ENCODE measurements around the gene BLZF1. TPM values are rescaled to one million over a fixed set of nuclear protein-coding genes. Genes with fewer than 3 reads are reported as not detected.
A peak's percentile ranks its signal among the peaks of the same experiment; 100 is the strongest.

The BLZF1 gene, protein sequence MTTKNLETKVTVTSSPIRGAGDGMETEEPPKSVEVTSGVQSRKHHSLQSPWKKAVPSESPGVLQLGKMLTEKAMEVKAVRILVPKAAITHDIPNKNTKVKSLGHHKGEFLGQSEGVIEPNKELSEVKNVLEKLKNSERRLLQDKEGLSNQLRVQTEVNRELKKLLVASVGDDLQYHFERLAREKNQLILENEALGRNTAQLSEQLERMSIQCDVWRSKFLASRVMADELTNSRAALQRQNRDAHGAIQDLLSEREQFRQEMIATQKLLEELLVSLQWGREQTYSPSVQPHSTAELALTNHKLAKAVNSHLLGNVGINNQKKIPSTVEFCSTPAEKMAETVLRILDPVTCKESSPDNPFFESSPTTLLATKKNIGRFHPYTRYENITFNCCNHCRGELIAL
- 15.7 TPM for total RNA-seq (ENCODE audit: unreplicated experiment)
- long read RNA-seq, transcript BLZF1-203 (7 exons, 2,749 nt): major isoform, 5 of 7 reads
- long read RNA-seq, partial matches to known transcripts: 0 of 7 reads
- long read RNA-seq, other reads (novel, unspliced or antisense): 2 of 7 reads

DNA sequence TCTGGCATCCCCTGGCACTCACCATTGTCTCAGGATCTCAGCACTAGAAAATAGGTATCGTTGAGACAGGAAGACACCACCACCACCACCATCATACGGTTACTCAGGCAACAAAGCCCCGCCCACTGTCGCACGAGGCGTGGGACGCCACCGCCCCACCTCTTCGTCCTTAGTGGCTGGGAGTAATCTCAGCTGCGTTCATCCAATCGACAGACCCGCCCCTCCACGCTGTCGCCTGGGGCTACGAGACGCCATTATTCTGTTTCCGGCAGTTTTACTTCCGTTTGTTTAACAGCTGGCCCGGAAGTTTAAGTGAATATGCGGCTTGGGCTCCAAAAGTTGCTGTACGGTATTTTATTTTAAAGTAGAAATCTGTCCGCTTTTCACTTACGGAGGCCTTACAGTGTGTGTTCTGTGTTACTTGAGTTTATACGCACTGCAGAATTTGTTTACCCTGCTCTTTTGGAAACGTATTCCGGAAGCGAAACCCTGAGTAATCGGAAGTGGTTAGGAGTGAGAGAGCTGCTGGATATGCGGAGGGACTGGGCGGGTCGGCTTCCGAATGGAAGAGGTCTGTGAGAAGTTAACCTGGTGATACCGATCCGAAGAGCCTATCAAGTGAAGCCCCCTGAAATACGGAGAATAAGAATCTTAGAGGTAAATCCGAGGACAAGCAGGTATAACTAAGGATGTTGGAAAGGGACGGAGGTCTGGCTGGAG, at the start of gene BLZF1, which contains the start of gene NME7:
Gene BLZF1, plus strand, starts transcription at position 510 of the 720 bp plus-strand sequence. CDS start 1,328 bp downstream, outside the sequence.
Gene NME7, minus strand, starts transcription at position 112 of the 720 bp plus-strand sequence. Its CDS starts 87 bp downstream, at position 25.
- H3K9me3 Mint-ChIP-seq (ENCODE audit: unreplicated experiment): no peaks in the 10 kb centered on the region

DNA sequence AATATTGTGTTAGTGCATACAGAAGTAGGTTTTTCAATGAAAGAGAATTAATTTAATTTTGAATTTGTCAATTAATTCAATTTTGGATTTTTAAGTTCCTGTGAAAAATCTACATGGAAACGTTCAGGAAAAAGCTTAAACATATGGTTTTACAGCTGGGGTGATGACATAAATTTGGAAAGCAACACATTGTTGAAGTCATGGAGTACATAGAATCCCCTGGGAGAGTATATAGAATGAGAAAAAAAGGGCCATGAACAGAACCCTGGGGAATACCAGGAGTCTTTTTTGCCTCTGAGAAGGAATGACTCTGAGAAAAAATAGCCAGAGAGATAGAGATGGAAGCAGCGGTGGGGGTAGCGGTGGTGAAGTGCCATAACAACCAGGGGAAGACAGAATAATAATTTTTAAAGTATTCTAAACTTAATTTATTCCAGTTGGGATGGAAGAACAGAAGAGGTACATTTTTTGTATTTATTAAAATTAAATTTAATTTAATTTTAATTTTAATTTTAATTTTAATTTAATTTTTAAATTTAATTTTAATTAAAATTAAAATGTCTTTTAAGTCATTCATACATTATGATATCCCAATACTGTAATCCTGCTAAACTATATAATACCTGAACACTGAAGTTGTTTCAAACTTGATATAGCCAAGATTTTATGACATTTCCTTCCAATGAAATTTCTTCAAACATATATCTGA, 49.3 kb upstream of the BLZF1 start:
- Mint-ChIP-seq H3K4me3 (ENCODE audit: unreplicated experiment) (peak overlapping the region; percentile 67), H3K9me3 (ENCODE audit: unreplicated experiment) (no peaks in the 10 kb centered on the region), H3K4me1 (ENCODE audit: low read depth, unreplicated experiment) (peaks cover 15% of the 10 kb centered on the region), H3K27me3 (ENCODE audit: unreplicated experiment) (no peaks in the 10 kb centered on the region), H3K36me3 (ENCODE audit: unreplicated experiment) (no peaks in the 10 kb centered on the region), H3K27ac (ENCODE audit: unreplicated experiment) (no peak overlapping the region)
- no peak for DNase-seq
- TF ChIP-seq, protein P1, sequence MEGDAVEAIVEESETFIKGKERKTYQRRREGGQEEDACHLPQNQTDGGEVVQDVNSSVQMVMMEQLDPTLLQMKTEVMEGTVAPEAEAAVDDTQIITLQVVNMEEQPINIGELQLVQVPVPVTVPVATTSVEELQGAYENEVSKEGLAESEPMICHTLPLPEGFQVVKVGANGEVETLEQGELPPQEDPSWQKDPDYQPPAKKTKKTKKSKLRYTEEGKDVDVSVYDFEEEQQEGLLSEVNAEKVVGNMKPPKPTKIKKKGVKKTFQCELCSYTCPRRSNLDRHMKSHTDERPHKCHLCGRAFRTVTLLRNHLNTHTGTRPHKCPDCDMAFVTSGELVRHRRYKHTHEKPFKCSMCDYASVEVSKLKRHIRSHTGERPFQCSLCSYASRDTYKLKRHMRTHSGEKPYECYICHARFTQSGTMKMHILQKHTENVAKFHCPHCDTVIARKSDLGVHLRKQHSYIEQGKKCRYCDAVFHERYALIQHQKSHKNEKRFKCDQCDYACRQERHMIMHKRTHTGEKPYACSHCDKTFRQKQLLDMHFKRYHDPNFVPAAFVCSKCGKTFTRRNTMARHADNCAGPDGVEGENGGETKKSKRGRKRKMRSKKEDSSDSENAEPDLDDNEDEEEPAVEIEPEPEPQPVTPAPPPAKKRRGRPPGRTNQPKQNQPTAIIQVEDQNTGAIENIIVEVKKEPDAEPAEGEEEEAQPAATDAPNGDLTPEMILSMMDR (IDR thresholded peaks at IDR 0.05; ENCODE audit: partially characterized antibody, unreplicated experiment): no peak

More for the DNA sequence above, at the start of gene BLZF1, which contains the start of gene NME7:
- no peaks in the 10 kb centered on the region for H3K4me1 Mint-ChIP-seq (ENCODE audit: low read depth, unreplicated experiment)
- TF ChIP-seq, protein P1 (IDR thresholded peaks at IDR 0.05; ENCODE audit: partially characterized antibody, unreplicated experiment): no peak
- H3K27ac Mint-ChIP-seq (ENCODE audit: unreplicated experiment): no peak within 1 kb of the TSS
- H3K36me3 Mint-ChIP-seq (ENCODE audit: unreplicated experiment): peaks cover 7% of the 10 kb centered on the region
- H3K27me3 Mint-ChIP-seq (ENCODE audit: unreplicated experiment): no peaks in the 10 kb centered on the region
- peak; percentile 98 for DNase-seq
- H3K4me3 Mint-ChIP-seq (ENCODE audit: unreplicated experiment): peak within 1 kb of the TSS; percentile 58

DNA sequence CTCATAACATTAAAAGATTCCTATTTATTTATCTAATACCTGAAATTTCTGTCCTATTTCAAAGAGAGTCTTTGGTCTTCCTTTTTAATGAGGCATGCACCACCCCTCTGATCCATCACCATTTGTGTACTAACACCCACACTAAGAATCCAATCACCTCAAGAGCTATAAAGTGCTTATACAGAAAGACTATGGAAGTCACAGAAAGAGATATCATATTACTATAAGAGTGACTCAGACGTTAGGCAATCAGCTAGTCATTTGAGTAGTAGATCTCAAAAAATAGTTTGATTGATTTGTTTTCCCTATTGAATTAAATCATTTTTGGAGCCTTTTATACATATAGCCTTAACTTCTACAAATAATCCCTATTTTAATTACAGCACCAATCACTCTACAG, 46.5 kb upstream of the BLZF1 start:
- Mint-ChIP-seq H3K27ac (ENCODE audit: unreplicated experiment) (no peak overlapping the region), H3K4me3 (ENCODE audit: unreplicated experiment) (no peak overlapping the region), H3K4me1 (ENCODE audit: low read depth, unreplicated experiment) (peaks cover 24% of the 10 kb centered on the region), H3K9me3 (ENCODE audit: unreplicated experiment) (no peaks in the 10 kb centered on the region), H3K27me3 (ENCODE audit: unreplicated experiment) (no peaks in the 10 kb centered on the region), H3K36me3 (ENCODE audit: unreplicated experiment) (no peaks in the 10 kb centered on the region)
- DNase-seq: no peak
- TF ChIP-seq, protein P1 (IDR thresholded peaks at IDR 0.05; ENCODE audit: partially characterized antibody, unreplicated experiment): no peak

DNA sequence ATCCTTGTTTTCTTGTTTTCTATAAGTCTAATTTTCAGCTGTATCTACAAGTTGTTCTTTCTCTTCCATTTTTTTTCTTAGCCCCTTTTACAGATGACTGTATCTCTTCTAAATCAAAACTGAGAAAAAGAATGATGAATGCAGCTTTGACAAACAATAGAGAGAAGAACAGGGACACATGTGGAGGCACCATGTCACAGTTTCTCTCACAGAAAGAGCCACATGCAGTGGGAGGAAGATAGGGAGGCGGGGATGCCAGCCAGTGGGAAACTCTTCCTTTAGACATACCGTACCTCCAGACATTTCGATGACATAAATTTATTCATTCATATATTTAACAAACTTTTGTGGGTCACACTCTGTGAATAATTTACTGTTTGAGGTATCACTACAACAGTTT, 45.9 kb upstream of the BLZF1 start:
- TF ChIP-seq, protein P1 (IDR thresholded peaks at IDR 0.05; ENCODE audit: partially characterized antibody, unreplicated experiment): no peak
- Mint-ChIP-seq H3K4me1 (ENCODE audit: low read depth, unreplicated experiment) (peaks cover 24% of the 10 kb centered on the region), H3K9me3 (ENCODE audit: unreplicated experiment) (no peaks in the 10 kb centered on the region), H3K27me3 (ENCODE audit: unreplicated experiment) (no peaks in the 10 kb centered on the region), H3K36me3 (ENCODE audit: unreplicated experiment) (no peaks in the 10 kb centered on the region), H3K27ac (ENCODE audit: unreplicated experiment) (no peak overlapping the region), H3K4me3 (ENCODE audit: unreplicated experiment) (no peak overlapping the region)
- no peak for DNase-seq
